Mammary epithelial cell (primary cell): ENCODE data around the gene RPL36.

Experiments
- CTCF ChIP-seq, 2 donors: IDR thresholded peaks in 1 of 2; conservative IDR thresholded peaks in 1 of 2; 2 replicates each; pipeline ENCODE4 v1.5.1; 2011 to 2012; ENCODE audit warnings: inconsistent platforms in 2 of 2, low read length in 2 of 2, mild to moderate bottlenecking in 2 of 2, control low read depth in 1 of 2, low read depth in 1 of 2; ENCODE audit not compliant: insufficient read depth in 1 of 2; ENCODE audit errors: extremely low read depth in 1 of 2
- EZH2 ChIP-seq: IDR thresholded peaks from 2 replicates; pipeline ENCODE4 v1.6.1; 2012; ENCODE audit warnings: low read length, inconsistent platforms, borderline replicate concordance

DNA sequence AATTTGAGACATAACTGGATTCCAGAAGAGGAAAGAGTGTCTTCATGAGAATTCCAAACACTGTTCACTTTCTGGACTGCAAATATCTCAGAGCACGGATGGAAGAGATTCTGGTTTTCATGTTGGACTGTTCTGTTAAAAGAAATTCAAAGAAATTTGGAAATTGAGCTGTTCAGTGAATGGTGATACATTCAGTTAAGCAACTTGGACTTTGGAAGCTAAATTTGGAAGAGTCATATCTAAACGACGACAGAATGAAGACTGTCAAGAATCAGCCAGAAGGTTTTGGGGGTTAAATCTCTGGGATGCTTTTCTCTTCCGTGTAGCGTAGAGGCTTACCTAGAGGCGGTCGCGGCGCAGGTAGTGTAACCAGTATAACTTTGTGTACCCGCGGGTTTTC, 41.6 kb upstream of the RPL36 start:
- TF ChIP-seq EZH2 (no peak), CTCF (conservative IDR thresholded peaks at IDR 0.05 in 1 of 2, IDR thresholded peaks at IDR 0.05 in 1 of 2; ENCODE audit: extremely low read depth in 1 of 2, insufficient read depth in 1 of 2, low read depth in 1 of 2, low read length in 2 of 2) (no peak)
